H1 (cell line): ENCODE results near the gene GJD2. TPM values are rescaled to one million over a fixed set of nuclear protein-coding genes. Genes with fewer than 3 reads are reported as not detected.

Source experiments
- POLR2A ChIP-seq, 2 experiments: IDR thresholded peaks; 1 replicate in 1 of 2; 2 replicates in 1 of 2; pipeline ENCODE4 v1.6.1; 2011; ENCODE audit warnings: low read depth in 2 of 2, low read length in 2 of 2, mild to moderate bottlenecking in 2 of 2; ENCODE audit errors: control extremely low read depth in 1 of 2
- POU5F1 ChIP-seq: IDR thresholded peaks from 2 replicates; pipeline ENCODE4 v1.6.1; 2011; ENCODE audit warnings: low read depth, mild to moderate bottlenecking, low read length, moderate library complexity
- SIRT6 ChIP-seq: IDR thresholded peaks from one replicate; pipeline ENCODE4 v1.7.1; 2012; ENCODE audit warnings: low read length, inconsistent platforms
- SP4 ChIP-seq: IDR thresholded peaks from 2 replicates; pipeline ENCODE4 v1.6.1; 2012; ENCODE audit warnings: low read length, inconsistent platforms
- ZNF274 ChIP-seq: IDR thresholded peaks from 2 replicates; pipeline ENCODE4 v1.7.0; 2012; ENCODE audit warnings: low read length, borderline replicate concordance; ENCODE audit errors: extremely low read depth
- polyA plus RNA-seq, 7 experiments: library from polyadenylated mRNA; depleted of rRNA in 3 of 7; stranded (reverse) in 5 of 7; unstranded in 2 of 7; fragments of >200 nt in 5 of 7; fragments of 200-250 nt in 2 of 7; gene quantifications; 1 replicate in 5 of 7; 2 replicates in 1 of 7; 4 replicates in 1 of 7; pipeline versions ENCODE4 v1.2.1 to v1.2.3, GENCODE V29; 2011 to 2013; ENCODE audit warnings: missing spikeins in 2 of 7, mixed read lengths in 2 of 7
- total RNA-seq: library from RNA; stranded (reverse); fragmentation: NEBNext Ultra II Directional; extraction: Animal tissue kit (Norgen Biotek cat#: 25700); gene quantifications from 2 replicates; pipeline ENCODE4 v1.2.1, GENCODE V29; 2021

Gene GJD2
- total and polyA plus RNA-seq, 2 of the 8 experiments (the other 6 are each of a cell fraction or from before 2014, with no cell fraction given): 0.39 to 0.54 TPM

DNA sequence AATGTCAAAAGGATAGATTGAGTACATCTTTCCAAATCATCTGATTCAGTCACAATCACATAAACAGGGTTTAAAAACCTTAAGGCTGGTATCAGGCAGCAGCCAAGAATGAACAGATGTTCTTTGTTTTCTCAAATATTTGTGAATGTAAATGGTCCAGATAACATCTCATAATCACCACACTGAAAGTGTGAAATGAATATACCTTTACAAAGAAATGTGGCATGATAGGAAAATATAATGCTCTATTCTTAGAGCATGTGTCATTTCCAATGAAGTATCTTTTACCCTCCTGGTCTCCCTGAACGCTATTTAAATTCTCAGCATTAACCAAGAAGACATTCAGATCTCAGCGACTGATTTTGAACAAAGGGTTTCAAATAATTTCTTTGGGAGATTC, 49.3 kb upstream of the GJD2 start (continued):
- no peak for TF ChIP-seq ZNF274
- TF ChIP-seq POLR2A (IDR thresholded peaks at IDR 0.05; ENCODE audit: control extremely low read depth in 1 of 2, low read depth in 2 of 2, low read length in 2 of 2): no peak
- TF ChIP-seq POU5F1: no peak
- TF ChIP-seq SP4: no peak
- TF ChIP-seq SIRT6: no peak
